Ishikawa (cell line): ENCODE data around the gene ZNF408.

ENCODE experiments used
- CREB1 ChIP-seq: IDR thresholded peaks from 2 replicates; pipeline ENCODE4 v1.6.1; 2012; ENCODE audit warnings: low read depth
- EGR1 ChIP-seq: IDR thresholded peaks from 2 replicates; pipeline ENCODE4 v1.6.1; 2012
- REST ChIP-seq: IDR thresholded peaks from 2 replicates; pipeline ENCODE4 v1.6.1; 2012; ENCODE audit warnings: low read depth, mild to moderate bottlenecking

GRCh38 chr11:46705070-46705688 lies 4.3 kb downstream of the ZNF408 start:
- TF ChIP-seq REST (no peak), EGR1 (no peak), CREB1 (no peak)
